Mesothelial cell of epicardium (in vitro differentiated cells): ENCODE results near the gene LPAR1. TPM values are rescaled to one million over a fixed set of nuclear protein-coding genes. Genes with fewer than 3 reads are reported as not detected.

Source experiments
- DNase-seq, 2 experiments: peaks; one replicate each; pipeline ENCODE4 v3.0.0; 2021; ENCODE audit warnings: low spot score in 2 of 2; ENCODE audit not compliant: unreplicated experiment in 2 of 2
- H3K27ac Mint-ChIP-seq: 2 replicates; pipeline ENCODE4 v1.8.0; 2021; ENCODE audit warnings: mixed read lengths
- H3K27me3 Mint-ChIP-seq: 2 replicates; pipeline ENCODE4 v1.8.0; 2021; ENCODE audit warnings: low read depth, mixed read lengths
- H3K36me3 Mint-ChIP-seq: 2 replicates; pipeline ENCODE4 v1.8.0; 2021; ENCODE audit warnings: mixed read lengths
- H3K4me1 Mint-ChIP-seq: 2 replicates; pipeline ENCODE4 v1.8.0; 2021; ENCODE audit warnings: mixed read lengths
- H3K4me3 Mint-ChIP-seq: 2 replicates; pipeline ENCODE4 v1.8.0; 2021; ENCODE audit warnings: mild to moderate bottlenecking, moderate library complexity, mixed read lengths
- H3K9me3 Mint-ChIP-seq: 2 replicates; pipeline ENCODE4 v1.8.0; 2021; ENCODE audit warnings: mixed read lengths
- total RNA-seq: library from RNA; stranded (reverse); gene quantifications from 3 replicates; pipeline ENCODE4 v1.2.1, GENCODE V29; 2021
- TF ChIP-seq, protein P1 (sequence below): fragments of 200-600 bp; sonication (generic); IDR thresholded peaks from one replicate; pipeline ENCODE4 v1.5.0; 2021; ENCODE audit warnings: antibody characterized with exemption; ENCODE audit not compliant: unreplicated experiment

LPAR1 gene
- total RNA-seq, 1 donor from 2014 or later, result 40.3 TPM

- Mint-ChIP-seq H3K36me3 (no peaks in the 10 kb centered on the region), H3K4me3 (no peak overlapping the region), H3K4me1 (peaks cover 2% of the 10 kb centered on the region), H3K27ac (no peak overlapping the region), H3K27me3 (no peaks in the 10 kb centered on the region), H3K9me3 (peaks cover 4% of the 10 kb centered on the region)
- DNase-seq, result no peak
- TF ChIP-seq, protein P1, sequence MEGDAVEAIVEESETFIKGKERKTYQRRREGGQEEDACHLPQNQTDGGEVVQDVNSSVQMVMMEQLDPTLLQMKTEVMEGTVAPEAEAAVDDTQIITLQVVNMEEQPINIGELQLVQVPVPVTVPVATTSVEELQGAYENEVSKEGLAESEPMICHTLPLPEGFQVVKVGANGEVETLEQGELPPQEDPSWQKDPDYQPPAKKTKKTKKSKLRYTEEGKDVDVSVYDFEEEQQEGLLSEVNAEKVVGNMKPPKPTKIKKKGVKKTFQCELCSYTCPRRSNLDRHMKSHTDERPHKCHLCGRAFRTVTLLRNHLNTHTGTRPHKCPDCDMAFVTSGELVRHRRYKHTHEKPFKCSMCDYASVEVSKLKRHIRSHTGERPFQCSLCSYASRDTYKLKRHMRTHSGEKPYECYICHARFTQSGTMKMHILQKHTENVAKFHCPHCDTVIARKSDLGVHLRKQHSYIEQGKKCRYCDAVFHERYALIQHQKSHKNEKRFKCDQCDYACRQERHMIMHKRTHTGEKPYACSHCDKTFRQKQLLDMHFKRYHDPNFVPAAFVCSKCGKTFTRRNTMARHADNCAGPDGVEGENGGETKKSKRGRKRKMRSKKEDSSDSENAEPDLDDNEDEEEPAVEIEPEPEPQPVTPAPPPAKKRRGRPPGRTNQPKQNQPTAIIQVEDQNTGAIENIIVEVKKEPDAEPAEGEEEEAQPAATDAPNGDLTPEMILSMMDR, result no peak
Observed at GRCh38 chr9:110919609-110920008, 118.7 kb downstream of the LPAR1 start.

GRCh38 chr9:110919050-110919435 lies 119.2 kb downstream of the LPAR1 start:
- H3K27ac Mint-ChIP-seq, result no peak overlapping the region
- no peak overlapping the region for H3K4me3 Mint-ChIP-seq
- peaks cover 2% of the 10 kb centered on the region for H3K4me1 Mint-ChIP-seq
- no peaks in the 10 kb centered on the region for H3K36me3 Mint-ChIP-seq
- peaks cover 10% of the 10 kb centered on the region for H3K9me3 Mint-ChIP-seq
- DNase-seq, result no peak
- TF ChIP-seq, protein P1, result no peak
- H3K27me3 Mint-ChIP-seq, result no peaks in the 10 kb centered on the region

DNA sequence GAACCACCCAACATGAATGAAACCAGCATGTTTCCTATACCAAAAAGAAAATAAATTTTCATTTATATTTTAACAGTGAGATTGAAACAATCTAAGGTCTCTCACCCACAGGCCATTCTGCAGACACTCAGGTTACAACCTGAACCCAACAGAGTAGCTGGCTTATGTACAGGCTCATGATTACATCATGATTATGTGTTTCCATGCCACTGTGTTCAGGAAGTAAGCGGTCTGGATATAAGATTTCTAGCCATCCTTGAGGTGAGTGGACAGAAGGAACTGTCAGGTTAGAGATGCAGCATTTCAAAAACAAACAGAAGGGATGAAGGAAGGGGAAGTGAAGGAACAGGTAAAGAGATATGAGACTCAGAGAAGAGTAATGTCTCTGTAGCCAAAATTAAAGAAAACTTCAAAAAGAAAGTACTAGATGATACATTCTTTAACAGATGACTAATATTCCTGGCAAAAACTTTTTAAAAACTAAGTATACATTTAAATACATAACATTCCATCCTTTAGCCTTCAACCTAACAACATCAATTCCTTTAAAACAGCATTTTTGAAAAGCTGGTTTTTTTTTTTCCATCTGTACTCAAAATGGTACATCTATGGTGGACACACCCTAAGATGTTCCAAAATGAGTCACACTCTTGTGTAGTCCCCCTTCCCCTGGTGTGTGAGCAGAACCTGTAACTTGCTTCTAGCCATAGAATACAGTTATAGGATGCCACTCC lies 119.8 kb downstream of the LPAR1 start:
- peaks cover 14% of the 10 kb centered on the region for H3K9me3 Mint-ChIP-seq
- H3K36me3 Mint-ChIP-seq, result peaks cover 2% of the 10 kb centered on the region
- H3K4me1 Mint-ChIP-seq, result peaks cover 2% of the 10 kb centered on the region
- H3K27me3 Mint-ChIP-seq, result no peaks in the 10 kb centered on the region
- no peak overlapping the region for H3K27ac Mint-ChIP-seq
- no peak overlapping the region for H3K4me3 Mint-ChIP-seq
- no peak for DNase-seq
- TF ChIP-seq, protein P1, result no peak

DNA sequence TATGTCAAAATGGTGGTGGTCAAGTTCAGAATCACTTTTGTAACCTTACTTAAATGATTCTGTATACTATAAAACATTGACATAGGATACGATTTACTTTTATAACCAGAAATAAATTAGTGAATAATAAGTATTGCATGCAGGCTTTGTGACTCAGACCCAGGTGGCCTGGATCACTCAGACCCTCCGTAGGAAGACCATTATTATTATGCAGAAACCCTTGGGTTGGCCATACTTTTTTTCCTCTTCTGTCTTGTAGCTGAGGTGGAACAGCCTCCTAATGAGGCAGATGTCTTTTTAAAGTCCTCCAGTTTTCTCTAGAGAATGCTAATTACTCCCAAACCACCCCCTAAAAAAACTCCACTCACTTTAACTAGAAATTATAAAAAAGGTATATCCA lies 121.9 kb downstream of the LPAR1 start:
- DNase-seq, result no peak

DNA sequence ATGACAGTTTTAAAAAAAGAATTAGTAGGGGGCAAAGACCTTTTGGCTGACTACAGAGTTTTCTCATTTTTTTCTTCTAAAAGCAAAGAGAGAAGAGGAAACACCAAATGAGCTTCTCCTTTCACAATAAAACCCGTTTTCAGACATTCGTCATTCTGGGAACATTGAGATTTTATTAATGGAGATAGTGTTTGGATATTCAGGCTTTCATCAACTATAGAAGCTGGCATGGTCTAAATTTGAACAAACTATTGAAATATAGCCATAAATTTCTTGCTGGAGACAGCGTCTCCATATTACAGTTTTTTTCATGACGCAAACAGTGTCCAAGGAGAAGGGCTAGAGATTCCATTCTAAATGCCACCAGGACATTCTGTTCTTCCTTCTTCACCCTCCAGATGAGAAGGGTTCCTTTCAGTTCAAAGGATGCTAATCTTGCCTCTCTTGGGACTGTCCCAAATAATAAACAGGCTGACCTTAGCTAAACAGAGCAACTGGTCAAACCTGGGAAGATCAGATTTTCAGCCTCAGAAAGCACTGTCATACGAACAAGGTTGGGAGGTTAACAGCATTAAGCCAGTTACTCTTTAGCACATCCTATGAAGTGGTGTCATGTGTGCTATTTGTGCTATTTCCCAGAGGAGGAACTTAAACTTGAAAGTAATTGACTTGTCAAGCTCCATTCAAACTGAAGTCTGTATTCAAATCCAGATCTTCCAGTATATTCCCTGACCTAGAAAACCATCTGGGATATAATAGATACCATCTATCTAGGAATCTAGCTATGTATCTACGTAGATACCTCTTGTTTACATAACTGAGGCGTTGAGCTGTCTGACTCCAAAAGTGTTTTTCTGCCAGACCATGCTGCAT lies 125.6 kb downstream of the LPAR1 start:
- H3K27ac Mint-ChIP-seq, result no peak overlapping the region
- peaks cover 3% of the 10 kb centered on the region for H3K4me1 Mint-ChIP-seq
- DNase-seq, result no peak
- H3K27me3 Mint-ChIP-seq, result no peaks in the 10 kb centered on the region
- TF ChIP-seq, protein P1, result no peak
- peaks cover 33% of the 10 kb centered on the region for H3K9me3 Mint-ChIP-seq
- peaks cover 22% of the 10 kb centered on the region for H3K36me3 Mint-ChIP-seq
- no peak overlapping the region for H3K4me3 Mint-ChIP-seq

More for the DNA sequence above, 121.9 kb downstream of the LPAR1 start:
- Mint-ChIP-seq H3K27me3 (no peaks in the 10 kb centered on the region), H3K4me3 (no peak overlapping the region), H3K27ac (no peak overlapping the region), H3K4me1 (peaks cover 3% of the 10 kb centered on the region), H3K36me3 (peaks cover 2% of the 10 kb centered on the region), H3K9me3 (peaks cover 15% of the 10 kb centered on the region)
- TF ChIP-seq, protein P1, result no peak
